Common myeloid progenitor, CD34-positive (primary cell): Measurements from ENCODE around the gene PSG7.
"Not testable (repeated sequence)": the region's sequence is repeated elsewhere in the genome, so short reads cannot be mapped to it uniquely, and the experiment has no call there.

Experiments used
- CTCF ChIA-PET: fragments of 350-600 bp; sonication (Branson Sonifier 250); formaldehyde crosslinking; loops from one replicate; lab custom pipeline; 2021; ENCODE audit warnings: antibody characterized with exemption; lab: Charles Lee
- POLR2A ChIA-PET: fragments of 350-600 bp; sonication (Branson Sonifier 250); formaldehyde crosslinking; loops from one replicate; lab custom pipeline; 2021; ENCODE audit warnings: antibody characterized with exemption; lab: Charles Lee
- DNase-seq, 3 donors: peaks; one replicate each; pipeline versions ENCODE4 v3.0.0 to v3.0.0-alpha.2; 2013
- H3K27ac ChIP-seq, 2 experiments: 1 replicate in 1 of 2; 2 replicates in 1 of 2; pipeline ENCODE4 v1.7.0; 2013; ENCODE audit warnings: inconsistent platforms in 2 of 2, low read length in 2 of 2, mild to moderate bottlenecking in 2 of 2, low read depth in 1 of 2, moderate library complexity in 1 of 2; ENCODE audit not compliant: severe bottlenecking in 2 of 2, insufficient read depth in 1 of 2, poor library complexity in 1 of 2
- H3K27me3 ChIP-seq, 5 experiments: replicated peaks in 2 of 5; 1 replicate in 3 of 5; 2 replicates in 2 of 5; pipeline versions ENCODE4 v1.6.1 to v1.7.0; 2013; ENCODE audit warnings: low read length in 4 of 5, mild to moderate bottlenecking in 2 of 5, moderate library complexity in 2 of 5, inconsistent platforms in 1 of 5; ENCODE audit not compliant: insufficient read depth in 5 of 5, control insufficient read depth in 4 of 5
- H3K36me3 ChIP-seq, 4 experiments: 1 replicate in 2 of 4; 2 replicates in 2 of 4; pipeline versions ENCODE4 v1.6.1 to v1.7.0; 2013; ENCODE audit warnings: low read length in 3 of 4, control low read depth in 1 of 4, mild to moderate bottlenecking in 1 of 4; ENCODE audit not compliant: control insufficient read depth in 4 of 4, insufficient read depth in 4 of 4
- H3K4me1 ChIP-seq, 4 experiments: 1 replicate in 3 of 4; 2 replicates in 1 of 4; pipeline versions ENCODE4 v1.6.1 to v1.7.1; 2013; ENCODE audit warnings: low read length in 3 of 4, mild to moderate bottlenecking in 3 of 4, control low read depth in 1 of 4, inconsistent platforms in 1 of 4, moderate library complexity in 1 of 4; ENCODE audit not compliant: control insufficient read depth in 4 of 4, insufficient read depth in 4 of 4; ENCODE audit errors: control extremely low read depth in 1 of 4
- H3K4me3 ChIP-seq, 7 experiments: 1 replicate in 4 of 7; 2 replicates in 3 of 7; pipeline versions ENCODE4 v1.5.1 to v1.7.0; 2013; ENCODE audit warnings: mild to moderate bottlenecking in 7 of 7, low read length in 6 of 7, moderate library complexity in 6 of 7, inconsistent platforms in 2 of 7, low read depth in 2 of 7, control low read depth in 1 of 7; ENCODE audit not compliant: insufficient read depth in 4 of 7, control insufficient read depth in 1 of 7; ENCODE audit errors: extremely low read depth in 1 of 7
- H3K9me3 ChIP-seq, 5 experiments: 1 replicate in 4 of 5; 2 replicates in 1 of 5; pipeline versions ENCODE4 v1.6.1 to v1.7.1; 2013; ENCODE audit warnings: low read length in 4 of 5, mild to moderate bottlenecking in 2 of 5, inconsistent platforms in 1 of 5, low read depth in 1 of 5, moderate library complexity in 1 of 5; ENCODE audit not compliant: control insufficient read depth in 4 of 5, insufficient read depth in 2 of 5; ENCODE audit errors: control extremely low read depth in 1 of 5
- WGBS: methylation state at CpG from one replicate; pipeline ENCODE4 v1.1.5; 2013; ENCODE audit not compliant: insufficient coverage; 5-methylcytosine and 5-hydroxymethylcytosine counted together

PSG7 gene

DNA sequence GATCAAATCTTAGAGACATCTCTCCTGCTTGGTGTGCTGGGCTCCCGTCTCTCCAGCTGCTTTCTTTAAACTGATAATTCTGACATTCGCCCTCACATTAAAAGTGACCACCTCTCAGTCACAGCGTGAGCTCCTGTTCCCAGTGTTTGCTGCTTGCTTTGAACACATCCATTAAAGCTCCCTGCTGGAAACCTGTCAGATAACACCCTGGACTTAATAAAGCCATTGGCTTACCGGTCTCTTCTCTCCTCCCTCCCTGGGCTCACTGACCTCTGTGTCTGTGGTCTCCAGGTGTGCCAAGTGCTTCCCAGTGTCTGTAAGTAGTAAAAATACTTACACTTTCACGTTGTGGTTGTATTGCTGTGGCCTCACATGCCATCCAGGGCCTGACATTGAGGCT, 55.0 kb downstream of the PSG7 start:
- H3K27me3 ChIP-seq, CTCF ChIA-PET, H3K4me1 ChIP-seq, H3K27ac ChIP-seq, DNase-seq, H3K9me3 ChIP-seq, POLR2A ChIA-PET, H3K4me3 ChIP-seq, H3K36me3 ChIP-seq: not testable (repeated sequence)
- WGBS = 87% methylated on average over 4 of the region's 5 CpGs

DNA sequence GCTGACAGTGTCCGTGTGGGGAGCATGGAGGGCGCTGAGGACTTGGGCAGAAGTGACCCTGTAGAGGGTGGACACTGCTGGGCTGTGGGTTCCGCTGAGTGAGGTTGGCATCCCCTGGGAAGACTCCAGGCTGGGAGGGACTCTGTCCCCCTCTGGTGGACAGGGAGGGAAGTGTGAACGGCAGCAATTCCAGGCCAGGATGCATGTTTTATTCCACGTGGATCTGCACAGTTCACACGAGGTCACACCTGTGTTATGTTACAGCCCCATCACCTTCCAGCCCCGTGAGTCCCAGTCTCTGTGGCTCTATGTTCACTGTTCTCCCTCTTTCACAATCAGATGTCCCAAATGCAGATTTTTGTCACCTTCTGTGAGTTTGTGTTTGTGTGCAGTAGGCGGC, 55.7 kb downstream of the PSG7 start:
- POLR2A ChIA-PET, H3K27me3 ChIP-seq, CTCF ChIA-PET, H3K36me3 ChIP-seq, H3K9me3 ChIP-seq, H3K4me3 ChIP-seq, H3K27ac ChIP-seq, DNase-seq, H3K4me1 ChIP-seq: not testable (repeated sequence)
- WGBS = 60% methylated on average over 5 of the region's 8 CpGs

DNA sequence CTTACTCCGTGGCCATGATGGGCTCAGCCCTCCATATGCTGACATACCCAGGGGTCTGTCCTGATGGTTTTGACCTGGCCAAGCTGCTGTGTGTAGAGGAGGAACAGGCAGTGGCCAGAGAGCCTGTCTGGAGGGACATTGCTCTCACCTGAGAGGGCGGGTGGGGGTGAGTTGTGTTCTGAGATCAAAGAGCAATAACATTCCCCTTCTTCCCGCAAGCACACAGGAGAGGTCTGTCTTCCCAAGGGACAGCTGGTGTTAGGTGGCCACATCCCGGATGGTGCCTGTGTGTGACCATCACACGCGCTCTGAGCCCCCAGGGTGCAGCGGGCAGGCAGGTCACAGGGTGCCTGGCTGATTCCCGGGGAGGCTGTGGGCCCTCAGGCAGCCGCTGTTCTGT, 56.4 kb downstream of the PSG7 start:
- WGBS = 96% methylated on average over 7 of the region's 9 CpGs
- H3K4me3 ChIP-seq, POLR2A ChIA-PET, H3K4me1 ChIP-seq, H3K27ac ChIP-seq, DNase-seq, CTCF ChIA-PET, H3K36me3 ChIP-seq, H3K9me3 ChIP-seq, H3K27me3 ChIP-seq: not testable (repeated sequence)

DNA sequence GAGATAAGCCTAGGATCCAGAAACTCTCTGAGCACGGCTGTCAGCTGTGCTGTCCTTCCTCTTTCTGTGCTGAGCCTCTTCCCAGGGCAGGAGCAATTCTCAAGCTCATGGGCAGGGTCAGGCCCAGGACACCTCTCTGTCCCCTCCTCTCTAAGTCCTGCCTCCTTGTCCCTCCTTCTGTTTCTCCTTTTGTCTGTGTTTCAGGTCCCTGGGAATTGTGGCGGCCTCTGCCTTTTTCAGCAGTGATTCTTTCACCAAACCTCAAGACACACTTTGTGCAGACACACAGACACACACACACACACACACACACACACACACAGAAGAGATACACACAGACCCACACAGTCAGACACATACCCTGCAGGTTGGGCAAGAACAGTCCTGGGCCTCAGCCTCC, 57.4 kb downstream of the PSG7 start, which contains the start of gene PSG1:
Gene PSG1 (minus strand): TSS at position 101 of the 400 bp plus-strand sequence. CDS start 132 bp downstream, outside the sequence.
- CTCF ChIA-PET = no interaction called here
- Histone ChIP-seq H3K27me3 (peaks cover 0 to 2% (median 0%) of the 10 kb centered on the region in 5 experiments), H3K27ac (no peak within 1 kb of the TSS), H3K4me1 (no peaks in the 10 kb centered on the region), H3K36me3 (no peaks in the 10 kb centered on the region), H3K9me3 (no peaks in the 10 kb centered on the region), H3K4me3 (no peak within 1 kb of the TSS)
- POLR2A ChIA-PET = no interaction called here
- WGBS = 82% methylated on average over 1 of the region's 2 CpGs
- DNase-seq = no peak

DNA sequence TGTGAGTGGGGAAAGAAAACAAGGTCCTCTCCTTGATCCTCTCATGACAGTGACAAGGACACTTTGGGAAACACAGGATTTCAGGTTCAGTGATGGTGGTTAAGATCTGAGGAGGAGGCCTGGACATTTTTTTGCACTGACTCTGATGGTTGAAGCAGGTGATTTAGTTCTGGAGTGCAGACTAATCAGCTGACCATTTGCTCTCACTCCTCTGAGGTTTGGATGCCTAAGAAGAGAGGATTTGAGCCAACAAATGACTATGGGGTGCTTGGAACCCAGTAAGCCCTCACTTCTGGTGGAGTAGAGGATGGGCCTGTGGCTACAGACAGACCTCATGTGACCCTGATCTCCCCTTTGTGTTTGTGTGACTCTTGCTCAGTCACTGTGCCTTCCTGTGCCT, 60.4 kb downstream of the PSG7 start:
- H3K27me3 ChIP-seq, H3K4me3 ChIP-seq, POLR2A ChIA-PET, H3K9me3 ChIP-seq, DNase-seq, H3K4me1 ChIP-seq, H3K27ac ChIP-seq, CTCF ChIA-PET, H3K36me3 ChIP-seq: not testable (repeated sequence)

DNA sequence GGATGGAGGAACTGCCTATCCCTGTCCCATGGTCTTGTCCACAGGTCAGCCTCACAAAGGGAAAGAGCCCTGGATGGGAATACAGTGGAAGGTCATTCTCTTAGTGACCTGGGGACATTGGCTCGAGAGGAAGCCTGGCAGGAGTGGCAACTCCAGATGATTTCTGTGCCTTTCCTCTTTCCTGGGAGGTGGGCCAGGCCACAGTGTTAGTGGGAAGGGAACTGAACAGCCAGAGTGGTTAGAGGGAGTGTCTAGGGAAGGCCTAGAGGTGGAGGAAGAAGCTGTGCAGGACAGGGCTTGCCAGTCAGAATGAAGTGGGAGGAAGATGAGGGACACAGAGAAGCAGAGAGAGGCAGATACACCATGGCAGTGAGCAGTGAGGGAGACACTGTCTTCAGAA, 61.1 kb downstream of the PSG7 start:
- H3K27me3 ChIP-seq, DNase-seq, H3K4me1 ChIP-seq, H3K9me3 ChIP-seq, H3K36me3 ChIP-seq, H3K27ac ChIP-seq, POLR2A ChIA-PET, H3K4me3 ChIP-seq, CTCF ChIA-PET: not testable (repeated sequence)
- WGBS = 60% methylated on average over 1 of the region's 1 CpG

DNA sequence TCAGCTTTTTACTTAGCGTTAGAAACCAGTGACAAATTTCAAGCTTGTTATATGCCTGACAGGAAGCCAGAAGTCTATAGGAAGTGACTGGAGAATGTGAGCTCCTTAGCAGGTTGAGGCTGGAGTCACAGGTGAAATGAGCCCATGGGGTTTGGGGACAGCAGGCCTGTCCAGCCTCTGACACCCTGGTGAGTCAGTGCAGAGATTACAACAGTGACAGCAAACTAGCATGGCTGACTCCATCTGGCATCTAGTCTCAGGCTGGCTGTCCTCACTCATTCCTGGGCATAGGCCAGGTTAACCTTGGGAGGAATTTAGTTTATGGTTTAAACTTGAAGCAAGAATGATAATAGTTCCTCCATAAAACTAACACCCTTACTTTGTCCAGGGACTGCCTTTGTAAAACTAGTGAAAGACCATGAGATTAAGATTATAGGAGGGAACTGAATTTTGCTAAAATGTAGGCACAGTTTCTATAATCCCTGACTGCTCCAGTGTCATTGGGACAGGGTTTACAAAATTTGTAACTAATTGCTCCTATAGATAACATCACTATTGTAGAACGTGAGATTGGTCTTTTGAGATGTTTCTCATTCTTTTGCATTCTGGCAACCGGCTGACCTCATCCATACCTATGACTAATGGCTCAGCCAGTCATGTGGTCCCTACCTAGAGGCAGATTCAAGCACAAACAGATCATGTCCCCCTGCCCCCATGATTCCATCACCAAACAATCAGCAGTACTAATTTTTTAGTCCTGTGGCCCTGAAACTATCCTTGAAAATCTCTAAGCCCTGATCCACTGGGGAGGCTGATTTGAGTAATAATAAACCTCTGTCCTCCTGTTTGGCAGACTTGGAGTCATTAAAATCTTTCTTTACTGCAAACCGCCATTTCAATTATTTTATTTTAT, 61.9 kb downstream of the PSG7 start:
- H3K9me3 ChIP-seq, DNase-seq, H3K4me1 ChIP-seq, H3K4me3 ChIP-seq, H3K27ac ChIP-seq, POLR2A ChIA-PET, H3K36me3 ChIP-seq, H3K27me3 ChIP-seq, CTCF ChIA-PET: not testable (repeated sequence)
- WGBS = 100% methylated on average over 1 of the region's 4 CpGs
